GM13976 (cell line): Measurements from ENCODE around the gene SDSL.

Experiments
- DNase-seq: peaks from one replicate; pipeline ENCODE4 v3.0.0; 2012; ENCODE audit warnings: low spot score
- in situ Hi-C: fragments of 300-500 bp; cut with MboI; formaldehyde crosslinking; loops from one replicate; pipeline ENCODE4 v1.12.0; 2022; ENCODE audit warnings: low sequenced_read_pairs, mixed read lengths, inconsistent platforms; ENCODE audit not compliant: unreplicated experiment
- TF ChIP-seq, protein P1 (sequence below): IDR thresholded peaks from 2 replicates; pipeline ENCODE4 v1.5.1; 2012; ENCODE audit warnings: borderline replicate concordance, mild to moderate bottlenecking; ENCODE audit not compliant: insufficient read depth; ENCODE audit errors: extremely low read depth, missing control alignments, control extremely low read depth

SDSL gene

DNA sequence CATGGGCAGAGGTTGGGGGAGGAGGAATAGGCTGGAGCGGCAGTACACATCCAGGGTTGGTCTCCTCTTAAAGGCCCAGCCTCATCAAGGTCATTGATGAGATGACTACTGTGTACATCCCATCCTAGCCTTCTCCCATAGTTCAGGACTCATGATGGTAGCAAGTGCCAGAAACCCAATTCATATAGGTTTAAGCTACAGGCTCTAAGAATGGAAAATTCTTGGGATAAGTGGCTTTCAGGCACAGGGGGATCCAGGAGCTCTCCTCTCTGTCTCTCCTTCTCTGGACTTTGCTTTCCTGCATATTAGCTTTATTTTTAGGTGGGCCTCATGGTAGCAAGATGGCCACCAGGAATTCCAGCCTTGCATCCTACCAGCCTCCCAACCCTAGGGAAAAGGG lies 6.3 kb downstream of the SDSL start:
- DNase-seq: no peak
- in situ Hi-C loops: loop anchor here (10.0 kb wide), 1 partner anchor 234 kb away; no protein-coding TSS in a partner anchor
- TF ChIP-seq, protein P1, sequence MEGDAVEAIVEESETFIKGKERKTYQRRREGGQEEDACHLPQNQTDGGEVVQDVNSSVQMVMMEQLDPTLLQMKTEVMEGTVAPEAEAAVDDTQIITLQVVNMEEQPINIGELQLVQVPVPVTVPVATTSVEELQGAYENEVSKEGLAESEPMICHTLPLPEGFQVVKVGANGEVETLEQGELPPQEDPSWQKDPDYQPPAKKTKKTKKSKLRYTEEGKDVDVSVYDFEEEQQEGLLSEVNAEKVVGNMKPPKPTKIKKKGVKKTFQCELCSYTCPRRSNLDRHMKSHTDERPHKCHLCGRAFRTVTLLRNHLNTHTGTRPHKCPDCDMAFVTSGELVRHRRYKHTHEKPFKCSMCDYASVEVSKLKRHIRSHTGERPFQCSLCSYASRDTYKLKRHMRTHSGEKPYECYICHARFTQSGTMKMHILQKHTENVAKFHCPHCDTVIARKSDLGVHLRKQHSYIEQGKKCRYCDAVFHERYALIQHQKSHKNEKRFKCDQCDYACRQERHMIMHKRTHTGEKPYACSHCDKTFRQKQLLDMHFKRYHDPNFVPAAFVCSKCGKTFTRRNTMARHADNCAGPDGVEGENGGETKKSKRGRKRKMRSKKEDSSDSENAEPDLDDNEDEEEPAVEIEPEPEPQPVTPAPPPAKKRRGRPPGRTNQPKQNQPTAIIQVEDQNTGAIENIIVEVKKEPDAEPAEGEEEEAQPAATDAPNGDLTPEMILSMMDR: no peak

DNA sequence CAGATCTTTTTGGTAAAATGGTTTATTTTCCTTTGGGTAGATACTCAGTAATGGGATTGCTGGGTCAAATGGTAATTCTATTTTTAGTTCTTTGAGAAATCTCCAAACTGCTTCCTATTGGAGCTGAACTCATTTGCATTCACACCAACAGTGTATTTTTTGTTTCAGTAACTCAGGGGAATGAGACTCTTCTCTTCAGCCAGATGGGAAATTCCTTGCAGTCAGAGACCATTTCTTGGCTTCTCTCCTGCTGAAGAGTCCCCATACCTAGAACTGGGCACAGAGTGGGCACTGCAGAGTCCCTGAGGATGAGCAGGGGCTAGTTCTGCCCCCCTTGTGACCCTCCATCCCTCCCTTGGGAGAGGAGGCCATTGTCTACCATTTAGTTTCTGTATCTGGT lies 10.8 kb downstream of the SDSL start:
- in situ Hi-C loops: no loop called here
- TF ChIP-seq, protein P1: no peak
- no peak for DNase-seq

DNA sequence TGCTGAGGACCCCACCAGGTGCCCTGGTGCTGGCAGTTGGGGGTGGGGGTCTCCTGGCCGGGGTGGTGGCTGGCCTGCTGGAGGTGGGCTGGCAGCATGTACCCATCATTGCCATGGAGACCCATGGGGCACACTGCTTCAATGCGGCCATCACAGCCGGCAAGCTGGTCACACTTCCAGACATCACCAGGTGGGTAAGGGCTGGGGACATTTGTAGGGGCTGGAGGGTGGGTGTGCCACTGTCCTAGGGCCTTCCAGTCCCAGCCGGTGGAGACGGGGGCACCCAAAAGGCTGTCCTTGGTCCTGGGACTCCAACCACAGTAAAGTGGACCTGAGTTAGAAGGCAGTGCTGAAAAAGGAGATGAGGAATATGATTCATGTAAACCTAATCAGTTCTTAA lies 13.2 kb downstream of the SDSL start:
- in situ Hi-C loops: no loop called here
- TF ChIP-seq, protein P1: no peak
- no peak for DNase-seq

GRCh38 chr12:113436586-113436985 lies 14.4 kb downstream of the SDSL start:
- DNase-seq: no peak
- TF ChIP-seq, protein P1: no peak
- in situ Hi-C loops: no loop called here

DNA sequence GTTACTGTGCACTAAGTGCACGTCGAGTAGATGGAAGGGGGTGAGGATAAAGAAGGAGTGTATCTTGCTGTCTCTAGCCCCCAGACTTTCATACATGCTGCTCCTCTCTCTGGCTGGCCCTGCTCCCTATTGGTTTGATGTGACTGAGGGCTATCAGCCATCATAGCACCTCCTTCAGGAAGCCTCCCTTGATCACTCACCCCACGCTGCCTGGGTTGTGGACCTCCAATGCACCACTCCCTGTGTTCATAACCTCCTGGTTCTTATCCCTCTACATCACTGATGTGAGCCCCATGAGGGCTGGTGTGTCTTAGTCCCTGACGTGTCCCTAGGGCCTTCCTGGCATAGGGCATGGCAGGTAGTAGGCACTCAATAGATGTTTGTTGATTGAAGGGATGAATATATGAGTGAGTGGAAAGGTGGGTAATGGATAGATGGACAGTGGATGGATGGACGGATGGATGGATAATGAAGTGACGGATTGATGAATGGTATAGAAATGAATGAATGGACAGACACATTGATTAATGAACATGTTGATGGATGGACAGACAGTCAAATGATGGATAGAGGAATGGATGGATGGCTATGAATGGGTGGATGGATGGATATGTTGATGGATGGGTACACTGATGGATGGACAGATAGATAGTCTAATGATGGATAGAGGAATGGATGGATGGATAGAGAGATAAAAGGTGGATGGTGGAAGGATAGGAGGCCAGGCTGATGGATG lies 15.0 kb downstream of the SDSL start:
- in situ Hi-C loops: no loop called here
- TF ChIP-seq, protein P1: no peak

DNA sequence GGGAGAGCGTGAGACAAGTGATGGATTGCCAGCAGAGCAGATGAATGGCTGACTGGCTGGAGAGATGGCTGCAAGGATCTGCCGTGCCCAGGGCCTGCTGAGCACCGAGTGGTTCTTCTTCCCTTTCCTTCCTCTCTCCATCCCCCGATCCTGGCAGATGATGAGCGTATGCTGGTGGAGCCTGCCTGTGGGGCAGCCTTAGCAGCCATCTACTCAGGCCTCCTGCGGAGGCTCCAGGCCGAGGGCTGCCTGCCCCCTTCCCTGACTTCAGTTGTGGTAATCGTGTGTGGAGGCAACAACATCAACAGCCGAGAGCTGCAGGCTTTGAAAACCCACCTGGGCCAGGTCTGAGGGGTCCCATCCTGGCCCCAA lies 15.5 kb downstream of the SDSL start:
- no peak for DNase-seq
- in situ Hi-C loops: no loop called here
- TF ChIP-seq, protein P1: no peak

More for the DNA sequence above, 15.0 kb downstream of the SDSL start:
- DNase-seq: no peak
